Naive thymus-derived CD4-positive, alpha-beta T cell (primary cell): ENCODE results near the gene ATG9B. TPM values are rescaled to one million over a fixed set of nuclear protein-coding genes. Genes with fewer than 3 reads are reported as not detected.
A peak's percentile ranks its signal among the peaks of the same experiment; 100 is the strongest.

Experiments used
- ATAC-seq: fragments of 150-1000 bp; cut with Tn5 transposase; 2 replicates; pipeline ENCODE4 v1.10.0; 2021; ENCODE audit warnings: mild to moderate bottlenecking, moderate library complexity
- CTCF ChIA-PET: fragments of 350-600 bp; sonication (Branson Sonifier 250); formaldehyde crosslinking; loops from one replicate; lab custom pipeline; 2021; ENCODE audit warnings: antibody characterized with exemption; lab: Charles Lee
- POLR2A ChIA-PET: fragments of 350-600 bp; sonication (Branson Sonifier 250); formaldehyde crosslinking; loops from one replicate; lab custom pipeline; 2021; ENCODE audit warnings: antibody characterized with exemption, inconsistent platforms; lab: Charles Lee
- DNase-seq, 9 donors: peaks; one replicate each; pipeline versions ENCODE4 v3.0.0 to v3.0.0-alpha.2; 2020 to 2022; ENCODE audit warnings: mixed read lengths in 1 of 9
- H3K27ac ChIP-seq: one replicate; pipeline ENCODE4 v1.7.0; 2013; ENCODE audit warnings: mild to moderate bottlenecking, low read depth, low read length, moderate library complexity
- H3K27me3 ChIP-seq, 2 donors: one replicate each; pipeline ENCODE4 v1.7.0; 2013; ENCODE audit warnings: low read length in 2 of 2, mild to moderate bottlenecking in 2 of 2, moderate library complexity in 2 of 2; ENCODE audit not compliant: control insufficient read depth in 2 of 2, insufficient read depth in 2 of 2
- H3K36me3 ChIP-seq, 3 experiments: 1 replicate in 2 of 3; 2 replicates in 1 of 3; pipeline ENCODE4 v1.7.0; 2013; ENCODE audit warnings: low read length in 3 of 3, mild to moderate bottlenecking in 3 of 3, moderate library complexity in 1 of 3; ENCODE audit not compliant: insufficient read depth in 3 of 3, control insufficient read depth in 2 of 3
- H3K4me1 ChIP-seq, 2 donors: one replicate each; pipeline ENCODE4 v1.7.0; 2013; ENCODE audit warnings: low read length in 2 of 2, mild to moderate bottlenecking in 2 of 2, moderate library complexity in 1 of 2; ENCODE audit not compliant: control insufficient read depth in 2 of 2, insufficient read depth in 2 of 2
- H3K4me3 ChIP-seq: 2 replicates; pipeline ENCODE4 v1.7.0; 2013; ENCODE audit warnings: mild to moderate bottlenecking, low read length
- H3K9me3 ChIP-seq, 3 experiments: 1 replicate in 2 of 3; 2 replicates in 1 of 3; pipeline ENCODE4 v1.7.0; 2013; ENCODE audit warnings: low read length in 3 of 3; ENCODE audit not compliant: control insufficient read depth in 2 of 3
- H3K27ac Mint-ChIP-seq, 9 donors: one replicate each; pipeline ENCODE4 v1.8.0; 2020 to 2022; ENCODE audit warnings: mixed read lengths in 9 of 9, mild to moderate bottlenecking in 8 of 9, moderate library complexity in 5 of 9, inconsistent platforms in 2 of 9
- H3K27me3 Mint-ChIP-seq, 5 donors: one replicate each; pipeline ENCODE4 v1.8.0; 2021 to 2022; ENCODE audit warnings: mixed read lengths in 5 of 5, mild to moderate bottlenecking in 1 of 5
- H3K36me3 Mint-ChIP-seq, 5 donors: one replicate each; pipeline ENCODE4 v1.8.0; 2020 to 2022; ENCODE audit warnings: mixed read lengths in 5 of 5, mild to moderate bottlenecking in 3 of 5, inconsistent platforms in 1 of 5
- H3K4me1 Mint-ChIP-seq, 7 donors: one replicate each; pipeline ENCODE4 v1.8.0; 2020 to 2022; ENCODE audit warnings: mixed read lengths in 7 of 7, mild to moderate bottlenecking in 3 of 7, inconsistent platforms in 1 of 7
- H3K4me3 Mint-ChIP-seq, 10 donors: one replicate each; pipeline ENCODE4 v1.8.0; 2020 to 2022; ENCODE audit warnings: mild to moderate bottlenecking in 10 of 10, mixed read lengths in 10 of 10, moderate library complexity in 6 of 10, inconsistent platforms in 2 of 10
- H3K9me3 Mint-ChIP-seq, 11 donors: one replicate each; pipeline ENCODE4 v1.8.0; 2020 to 2022; ENCODE audit warnings: mixed read lengths in 11 of 11, mild to moderate bottlenecking in 4 of 11, inconsistent platforms in 1 of 11, moderate library complexity in 1 of 11
- intact Hi-C, 2 donors: fragments of 100-400 bp; cut with micrococcal nuclease; formaldehyde crosslinking; loops; one replicate each; pipeline ENCODE4 v1.15.1; 2023
- polyA plus RNA-seq, 2 donors: library from polyadenylated mRNA; unstranded; fragments of 300-500 nt; fragmentation: Illumina TruSeq; gene quantifications; one replicate each; pipeline ENCODE4 v1.2.3, GENCODE V29; 2021
- total RNA-seq, 6 experiments: library from RNA in 5 of 6; stranded (reverse) in 5 of 6; gene quantifications; 1 replicate in 5 of 6; 2 replicates in 1 of 6; pipeline ENCODE4 v1.2.3 and lab custom pipeline; 2021 to 2026

The ATG9B gene
- total and polyA plus RNA-seq, 7 experiments from 2014 or later = 11.3 to 49.4 (median 27.0) TPM

DNA sequence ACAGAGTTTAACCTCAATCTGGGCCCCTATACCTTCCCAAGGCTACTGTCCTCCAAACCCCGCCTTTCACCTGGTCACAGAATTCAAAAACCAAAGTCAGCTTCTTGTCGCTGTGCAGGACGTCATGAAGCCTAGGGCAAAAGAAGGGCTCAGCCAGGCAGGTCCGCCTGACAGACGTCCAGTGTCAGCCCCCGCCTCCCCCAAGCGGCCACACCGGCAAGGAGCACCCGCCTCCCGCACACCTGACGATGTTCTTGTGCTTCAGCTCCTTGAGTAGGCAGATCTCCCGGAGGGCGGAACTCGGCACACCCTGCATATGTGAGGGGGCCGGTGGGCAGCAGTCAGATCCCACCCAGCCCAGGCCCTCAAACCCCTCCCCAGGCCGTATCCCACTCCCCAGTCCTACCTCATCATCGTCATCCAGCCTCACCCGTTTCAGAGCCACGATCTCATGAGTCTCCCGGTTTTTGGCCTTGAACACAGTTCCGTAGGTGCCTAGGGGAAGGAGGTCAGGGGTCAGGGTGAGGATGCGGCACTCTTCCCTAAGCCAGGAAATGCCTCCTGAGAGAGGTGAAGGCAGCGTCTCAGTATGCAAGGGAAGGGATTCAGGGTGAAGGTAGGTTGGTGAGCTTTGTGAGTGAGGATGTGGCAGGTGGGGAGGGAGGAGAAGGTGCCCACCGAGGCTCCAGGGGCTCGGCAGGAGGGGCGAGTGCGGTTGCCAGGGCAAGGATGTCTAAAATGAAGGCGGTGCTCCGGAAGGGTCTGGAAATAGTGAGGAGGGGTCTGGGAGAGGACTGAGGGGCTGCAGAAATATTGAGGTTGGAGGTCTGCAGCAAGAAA lies 32.6 kb upstream of the ATG9B start:
- Mint-ChIP-seq H3K4me1 (peaks cover 30 to 49% (median 44%) of the 10 kb centered on the region in 7 donors), H3K4me3 (peak overlapping the region; percentile 91 to 99 (median 94)), H3K36me3 (peaks cover 0 to 5% (median 4%) of the 10 kb centered on the region in 5 donors), H3K27ac (peak overlapping the region in 6 of 9 donors; percentile 38 to 93 (median 88)), H3K27me3 (peaks cover 0 to 4% (median 0%) of the 10 kb centered on the region in 5 donors), H3K9me3 (peaks cover 0 to 1% (median 0%) of the 10 kb centered on the region in 11 donors)
- ChIA-PET CTCF (interaction anchor here (0.6 to 3.5 kb wide), 4 partner anchors 28 to 201 kb away, joined by 3 to 15 read pairs (median 4); partner anchors contain the start of genes ABCB8 and TMUB1), POLR2A (interaction anchor here (0.7 to 2.7 kb wide), 4 partner anchors 26 to 38 kb away, joined by 3 to 10 read pairs (median 5); partner anchors contain the start of gene ABCB8)
- ATAC-seq (no peak), DNase-seq (no peak)
- intact Hi-C loops = loop anchor here (5.0 kb wide), 4 partner anchors 35 to 575 kb away; no protein-coding TSS in a partner anchor
- Histone ChIP-seq H3K4me3 (peak overlapping the region; percentile 78), H3K9me3 (no peaks in the 10 kb centered on the region), H3K27ac (peak overlapping the region; percentile 52), H3K27me3 (no peaks in the 10 kb centered on the region), H3K36me3 (no peaks in the 10 kb centered on the region), H3K4me1 (peaks cover 25 to 32% of the 10 kb centered on the region in 2 donors)

- peaks cover 0 to 4% (median 0%) of the 10 kb centered on the region in 5 donors for H3K27me3 Mint-ChIP-seq
- Histone ChIP-seq H3K27me3 (no peaks in the 10 kb centered on the region), H3K9me3 (no peaks in the 10 kb centered on the region), H3K27ac (no peak overlapping the region), H3K4me3 (no peak overlapping the region), H3K4me1 (peaks cover 25 to 32% of the 10 kb centered on the region in 2 donors), H3K36me3 (no peaks in the 10 kb centered on the region)
- peaks cover 24 to 46% (median 38%) of the 10 kb centered on the region in 7 donors for H3K4me1 Mint-ChIP-seq
- peak overlapping the region; percentile 38 to 99 (median 93) for H3K4me3 Mint-ChIP-seq
- H3K9me3 Mint-ChIP-seq = peaks cover 0 to 1% (median 0%) of the 10 kb centered on the region in 11 donors
- intact Hi-C loops = loop anchor here (5.0 kb wide), 4 partner anchors 36 to 576 kb away; no protein-coding TSS in a partner anchor
- no peak overlapping the region for H3K27ac Mint-ChIP-seq
- peaks cover 0 to 5% (median 4%) of the 10 kb centered on the region in 5 donors for H3K36me3 Mint-ChIP-seq
- ATAC-seq (no peak), DNase-seq (no peak)
- ChIA-PET POLR2A (interaction anchor here (1.0 to 1.9 kb wide), 2 partner anchors 29 to 37 kb away, joined by 3 to 6 read pairs; no protein-coding TSS in a partner anchor), CTCF (interaction anchor here (1.1 kb wide), 1 partner anchor 28 kb away, joined by 3 read pairs; the partner anchor contains the start of gene ABCB8)
These were observed 32.0 kb upstream of the ATG9B start for GRCh38 chr7:151056283-151056665.

GRCh38 chr7:151053751-151054150 lies 29.5 kb upstream of the ATG9B start:
- H3K4me1 ChIP-seq = peaks cover 12 to 19% of the 10 kb centered on the region in 2 donors
- H3K27me3 ChIP-seq = no peaks in the 10 kb centered on the region
- no peak overlapping the region for H3K27ac ChIP-seq
- no peak overlapping the region for H3K4me3 ChIP-seq
- H3K4me3 Mint-ChIP-seq = no peak overlapping the region
- H3K27me3 Mint-ChIP-seq = peaks cover 0 to 10% (median 0%) of the 10 kb centered on the region in 5 donors
- CTCF ChIA-PET = no interaction called here
- no peak for ATAC-seq
- H3K4me1 Mint-ChIP-seq = peaks cover 21 to 31% (median 27%) of the 10 kb centered on the region in 7 donors
- POLR2A ChIA-PET = no interaction called here
- H3K27ac Mint-ChIP-seq = no peak overlapping the region
- H3K9me3 Mint-ChIP-seq = peaks cover 0 to 1% (median 0%) of the 10 kb centered on the region in 11 donors
- H3K36me3 ChIP-seq = no peaks in the 10 kb centered on the region
- DNase-seq = no peak
- intact Hi-C loops = no loop called here
- peaks cover 0 to 5% (median 4%) of the 10 kb centered on the region in 5 donors for H3K36me3 Mint-ChIP-seq
- H3K9me3 ChIP-seq = no peaks in the 10 kb centered on the region

- Histone ChIP-seq H3K9me3 (no peaks in the 10 kb centered on the region), H3K27ac (no peak overlapping the region), H3K4me3 (no peak overlapping the region), H3K36me3 (no peaks in the 10 kb centered on the region), H3K27me3 (no peaks in the 10 kb centered on the region), H3K4me1 (peaks cover 6 to 14% of the 10 kb centered on the region in 2 donors)
- Mint-ChIP-seq H3K36me3 (peaks cover 0 to 5% (median 4%) of the 10 kb centered on the region in 5 donors), H3K4me3 (no peak overlapping the region), H3K27me3 (peaks cover 0 to 10% (median 0%) of the 10 kb centered on the region in 5 donors), H3K9me3 (peaks cover 0 to 1% (median 0%) of the 10 kb centered on the region in 11 donors), H3K27ac (no peak overlapping the region), H3K4me1 (peaks cover 16 to 27% (median 26%) of the 10 kb centered on the region in 7 donors)
- ChIA-PET CTCF (interaction anchor here (0.6 kb wide), 1 partner anchor 42 kb away, joined by 3 read pairs; no protein-coding TSS in a partner anchor), POLR2A (no interaction called here)
- intact Hi-C loops = no loop called here
- ATAC-seq (no peak), DNase-seq (no peak)
These were observed 28.8 kb upstream of the ATG9B start for GRCh38 chr7:151053096-151053495.

GRCh38 chr7:151051108-151051507 lies 26.8 kb upstream of the ATG9B start:
- Mint-ChIP-seq H3K4me1 (peaks cover 6 to 19% (median 14%) of the 10 kb centered on the region in 7 donors), H3K4me3 (no peak overlapping the region)

DNA sequence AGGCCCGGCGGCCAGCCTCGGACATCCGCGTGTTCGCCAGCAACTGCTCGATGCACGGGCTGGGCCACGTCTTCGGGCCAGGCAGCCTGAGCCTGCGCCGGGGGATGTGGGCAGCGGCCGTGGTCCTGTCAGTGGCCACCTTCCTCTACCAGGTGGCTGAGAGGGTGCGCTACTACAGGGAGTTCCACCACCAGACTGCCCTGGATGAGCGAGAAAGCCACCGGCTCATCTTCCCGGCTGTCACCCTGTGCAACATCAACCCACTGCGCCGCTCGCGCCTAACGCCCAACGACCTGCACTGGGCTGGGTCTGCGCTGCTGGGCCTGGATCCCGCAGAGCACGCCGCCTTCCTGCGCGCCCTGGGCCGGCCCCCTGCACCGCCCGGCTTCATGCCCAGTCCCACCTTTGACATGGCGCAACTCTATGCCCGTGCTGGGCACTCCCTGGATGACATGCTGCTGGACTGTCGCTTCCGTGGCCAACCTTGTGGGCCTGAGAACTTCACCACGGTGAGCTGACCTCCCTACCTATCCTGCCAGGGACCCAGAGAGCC lies 24.7 kb upstream of the ATG9B start:
- Mint-ChIP-seq H3K9me3 (no peaks in the 10 kb centered on the region), H3K27ac (no peak overlapping the region), H3K36me3 (peaks cover 0 to 7% (median 4%) of the 10 kb centered on the region in 5 donors), H3K4me3 (no peak overlapping the region), H3K4me1 (peaks cover 6 to 16% (median 14%) of the 10 kb centered on the region in 7 donors), H3K27me3 (peaks cover 0 to 10% (median 0%) of the 10 kb centered on the region in 5 donors)
- no peak for ATAC-seq
- H3K9me3 ChIP-seq = no peaks in the 10 kb centered on the region
- intact Hi-C loops = no loop called here
- peaks cover 0 to 20% (median 0%) of the 10 kb centered on the region in 3 experiments for H3K36me3 ChIP-seq
- POLR2A ChIA-PET = no interaction called here
- H3K27me3 ChIP-seq = no peaks in the 10 kb centered on the region
- CTCF ChIA-PET = interaction anchor here (0.6 kb wide), 1 partner anchor 50 kb away, joined by 4 read pairs; no protein-coding TSS in a partner anchor
- H3K27ac ChIP-seq = no peak overlapping the region
- H3K4me1 ChIP-seq = peaks cover 0 to 6% of the 10 kb centered on the region in 2 donors
- H3K4me3 ChIP-seq = no peak overlapping the region
- DNase-seq = no peak

More at GRCh38 chr7:151051108-151051507, 26.8 kb upstream of the ATG9B start:
- POLR2A ChIA-PET = interaction anchor here (0.8 to 1.6 kb wide), 4 partner anchors 23 to 37 kb away, joined by 3 to 4 read pairs (median 3); partner anchors contain the start of gene ABCB8
- peak; percentile 55 to 75 (median 69) for DNase-seq
- Mint-ChIP-seq H3K36me3 (peaks cover 0 to 5% (median 4%) of the 10 kb centered on the region in 5 donors), H3K9me3 (peaks cover 0 to 1% (median 0%) of the 10 kb centered on the region in 11 donors), H3K27ac (no peak overlapping the region), H3K27me3 (peaks cover 0 to 10% (median 0%) of the 10 kb centered on the region in 5 donors)
- Histone ChIP-seq H3K4me1 (peaks cover 0 to 6% of the 10 kb centered on the region in 2 donors), H3K9me3 (no peaks in the 10 kb centered on the region), H3K36me3 (no peaks in the 10 kb centered on the region), H3K4me3 (no peak overlapping the region), H3K27ac (no peak overlapping the region), H3K27me3 (no peaks in the 10 kb centered on the region)
- ATAC-seq = peak; percentile 88
- intact Hi-C loops = loop anchor here in 1 of 2 donors (1.0 kb wide), 3 partner anchors 8 to 65 kb away; partner anchors contain the start of genes ABCB8 and SLC4A2
- CTCF ChIA-PET = no interaction called here
